ENCODE data around the gene ZFP36L2. TPM values are rescaled to one million over a fixed set of nuclear protein-coding genes. Genes with fewer than 3 reads are reported as not detected.
A peak's percentile ranks its signal among the peaks of the same experiment; 100 is the strongest.

Gene ZFP36L2
- total RNA-seq, 1 donor from 2014 or later = 98.3 TPM

DNA sequence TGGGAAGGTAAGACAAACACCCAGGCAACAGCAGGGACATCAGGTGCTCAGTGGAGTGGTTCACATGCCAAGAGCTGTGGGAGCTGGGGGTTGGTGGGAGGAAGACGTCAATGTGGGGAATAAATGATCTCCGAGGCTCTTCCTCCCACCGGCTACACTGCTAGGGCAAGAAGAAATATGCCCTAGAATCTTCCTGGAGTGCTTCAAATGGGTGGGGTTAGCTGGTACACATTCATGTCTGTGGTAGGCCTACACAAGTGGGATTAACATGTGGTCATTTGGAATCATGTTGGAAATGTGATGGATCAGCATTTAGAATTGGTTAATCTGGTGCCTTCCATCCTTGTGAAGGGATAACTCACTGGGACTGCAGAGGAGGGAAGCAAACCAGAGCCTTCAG, 12.4 kb upstream of the ZFP36L2 start:
- Mint-ChIP-seq H3K36me3 (peaks cover 4% of the 10 kb centered on the region), H3K9me3 (no peaks in the 10 kb centered on the region), H3K27ac (peak overlapping the region; percentile 83), H3K27me3 (ENCODE audit: low read depth) (no peaks in the 10 kb centered on the region), H3K4me1 (peaks cover 22% of the 10 kb centered on the region), H3K4me3 (no peak overlapping the region)
- TF ChIP-seq, protein P1, sequence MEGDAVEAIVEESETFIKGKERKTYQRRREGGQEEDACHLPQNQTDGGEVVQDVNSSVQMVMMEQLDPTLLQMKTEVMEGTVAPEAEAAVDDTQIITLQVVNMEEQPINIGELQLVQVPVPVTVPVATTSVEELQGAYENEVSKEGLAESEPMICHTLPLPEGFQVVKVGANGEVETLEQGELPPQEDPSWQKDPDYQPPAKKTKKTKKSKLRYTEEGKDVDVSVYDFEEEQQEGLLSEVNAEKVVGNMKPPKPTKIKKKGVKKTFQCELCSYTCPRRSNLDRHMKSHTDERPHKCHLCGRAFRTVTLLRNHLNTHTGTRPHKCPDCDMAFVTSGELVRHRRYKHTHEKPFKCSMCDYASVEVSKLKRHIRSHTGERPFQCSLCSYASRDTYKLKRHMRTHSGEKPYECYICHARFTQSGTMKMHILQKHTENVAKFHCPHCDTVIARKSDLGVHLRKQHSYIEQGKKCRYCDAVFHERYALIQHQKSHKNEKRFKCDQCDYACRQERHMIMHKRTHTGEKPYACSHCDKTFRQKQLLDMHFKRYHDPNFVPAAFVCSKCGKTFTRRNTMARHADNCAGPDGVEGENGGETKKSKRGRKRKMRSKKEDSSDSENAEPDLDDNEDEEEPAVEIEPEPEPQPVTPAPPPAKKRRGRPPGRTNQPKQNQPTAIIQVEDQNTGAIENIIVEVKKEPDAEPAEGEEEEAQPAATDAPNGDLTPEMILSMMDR (IDR thresholded peaks at IDR 0.05; ENCODE audit: unreplicated experiment) = no peak
- DNase-seq (ENCODE audit: low spot score in 2 of 2, unreplicated experiment in 2 of 2) = no peak

- Mint-ChIP-seq H3K27ac (peak overlapping the region; percentile 83), H3K9me3 (no peaks in the 10 kb centered on the region), H3K36me3 (peaks cover 4% of the 10 kb centered on the region), H3K4me3 (no peak overlapping the region), H3K4me1 (peaks cover 22% of the 10 kb centered on the region), H3K27me3 (ENCODE audit: low read depth) (no peaks in the 10 kb centered on the region)
- TF ChIP-seq, protein P1 (IDR thresholded peaks at IDR 0.05; ENCODE audit: unreplicated experiment) = no peak
- DNase-seq (ENCODE audit: low spot score in 2 of 2, unreplicated experiment in 2 of 2) = no peak
Measured at GRCh38 chr2:43238176-43238575, 11.8 kb upstream of the ZFP36L2 start.

DNA sequence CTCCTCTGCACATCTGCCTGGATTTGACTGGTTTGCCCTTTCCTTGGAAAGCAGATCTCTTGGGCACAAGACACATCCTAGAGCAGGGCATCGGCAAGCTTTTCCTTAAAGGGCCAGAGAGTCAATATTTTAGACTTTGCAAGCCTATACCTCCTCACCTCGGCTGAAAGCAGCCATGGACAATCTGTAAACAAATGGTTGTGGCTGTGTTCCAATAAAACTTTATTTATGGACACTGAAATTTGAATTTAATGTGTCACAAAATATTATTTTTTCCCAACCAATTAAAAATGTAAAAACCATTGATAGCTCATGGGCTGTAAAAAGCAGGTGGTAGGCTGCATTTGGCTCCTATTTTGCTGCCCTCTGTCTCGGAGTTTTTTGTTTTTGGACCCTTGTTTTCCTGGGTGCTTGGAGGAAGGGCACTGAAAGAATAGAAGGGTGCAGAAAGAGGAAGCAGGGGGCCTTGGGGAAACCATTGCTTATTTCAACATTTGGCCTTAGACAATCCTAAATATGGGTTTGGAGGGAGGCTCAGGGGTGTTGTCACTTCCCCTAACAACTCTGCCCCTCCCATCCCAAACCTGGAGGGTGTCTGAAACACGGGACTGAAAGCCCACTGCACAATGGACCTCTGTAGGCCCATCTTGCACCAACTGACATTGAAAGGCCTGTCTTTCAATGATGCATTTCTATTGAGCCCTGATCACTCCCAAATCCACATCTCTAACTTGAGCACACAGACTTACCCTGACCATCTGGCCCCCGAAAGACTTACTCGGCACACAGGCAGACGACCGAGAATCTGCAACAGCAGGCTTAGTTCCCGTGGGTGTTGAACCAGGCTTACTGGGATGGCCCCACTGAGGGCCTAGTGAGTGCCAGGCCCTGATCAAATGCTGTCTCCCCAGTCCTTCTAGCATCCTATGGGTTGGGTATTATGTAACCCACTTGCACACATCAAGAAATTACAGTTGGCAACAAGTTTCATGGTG, 7.1 kb upstream of the ZFP36L2 start:
- Mint-ChIP-seq H3K9me3 (no peaks in the 10 kb centered on the region), H3K4me1 (peaks cover 31% of the 10 kb centered on the region), H3K27ac (no peak overlapping the region), H3K4me3 (no peak overlapping the region), H3K36me3 (peaks cover 12% of the 10 kb centered on the region), H3K27me3 (ENCODE audit: low read depth) (no peaks in the 10 kb centered on the region)
- TF ChIP-seq, protein P1 (IDR thresholded peaks at IDR 0.05; ENCODE audit: unreplicated experiment) = no peak
- DNase-seq (ENCODE audit: low spot score in 2 of 2, unreplicated experiment in 2 of 2) = no peak

GRCh38 chr2:43230951-43231827, 4.8 kb upstream of the ZFP36L2 start:
- peak overlapping the region; percentile 67 for H3K27ac Mint-ChIP-seq
- no peak overlapping the region for H3K4me3 Mint-ChIP-seq
- no peaks in the 10 kb centered on the region for H3K27me3 Mint-ChIP-seq (ENCODE audit: low read depth)
- no peaks in the 10 kb centered on the region for H3K9me3 Mint-ChIP-seq
- TF ChIP-seq, protein P1 (IDR thresholded peaks at IDR 0.05; ENCODE audit: unreplicated experiment) = no peak
- peaks cover 11% of the 10 kb centered on the region for H3K36me3 Mint-ChIP-seq
- H3K4me1 Mint-ChIP-seq = peaks cover 32% of the 10 kb centered on the region
- DNase-seq (ENCODE audit: low spot score in 2 of 2, unreplicated experiment in 2 of 2) = no peak

DNA sequence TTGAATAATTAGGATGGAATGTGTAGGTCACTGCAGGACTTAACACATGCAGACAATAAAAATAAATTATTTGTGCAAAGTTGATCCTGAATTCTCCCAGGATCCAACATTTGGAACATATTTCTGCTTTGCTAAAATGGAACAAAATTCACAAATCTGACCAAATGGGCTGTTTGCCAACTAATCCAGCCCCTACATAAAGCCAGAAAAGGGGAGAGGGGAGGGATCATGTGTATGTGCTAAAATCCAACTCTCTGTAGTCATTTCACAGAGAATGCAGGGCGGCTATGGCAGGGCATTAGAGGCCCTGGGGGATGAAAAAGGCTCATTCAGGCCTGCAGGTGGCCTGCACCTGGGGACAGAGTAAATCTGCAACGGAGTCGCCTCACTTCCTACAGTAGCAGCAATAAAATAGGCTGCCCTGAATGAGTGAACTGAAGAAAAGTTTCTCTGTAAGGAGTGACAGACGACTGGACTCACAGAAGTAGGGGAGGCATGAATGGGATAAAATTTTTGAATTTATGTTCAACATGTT, 4.0 kb upstream of the ZFP36L2 start:
- TF ChIP-seq, protein P1 (IDR thresholded peaks at IDR 0.05; ENCODE audit: unreplicated experiment) = no peak
- peaks cover 31% of the 10 kb centered on the region for H3K4me1 Mint-ChIP-seq
- H3K4me3 Mint-ChIP-seq = no peak overlapping the region
- H3K27ac Mint-ChIP-seq = no peak overlapping the region
- H3K27me3 Mint-ChIP-seq (ENCODE audit: low read depth) = no peaks in the 10 kb centered on the region
- DNase-seq (ENCODE audit: low spot score in 2 of 2, unreplicated experiment in 2 of 2) = no peak
- H3K36me3 Mint-ChIP-seq = peaks cover 11% of the 10 kb centered on the region
- no peaks in the 10 kb centered on the region for H3K9me3 Mint-ChIP-seq

Data from mesothelial cell of epicardium (in vitro differentiated cells).